HCT116 (cell line): ENCODE data around the gene TRIM69. TPM values are rescaled to one million over a fixed set of nuclear protein-coding genes. Genes with fewer than 3 reads are reported as not detected.

Experiments
- ATAC-seq: fragments of 200-7000 bp; cut with Tn5 transposase; 2 replicates; pipeline ENCODE4 v1.9.1; 2020; ENCODE audit warnings: mild to moderate bottlenecking, moderate library complexity
- BruUV-seq: library from RNA; stranded (reverse); fragments of 400-500 nt; replicated peaks from 2 replicates; lab custom pipeline; 2021; lab: Mats Ljungman, UMichigan
- CTCF ChIA-PET: fragments of 300-600 bp; sonication (Branson Sonifier 250); formaldehyde crosslinking; loops from one replicate; lab custom pipeline; 2021; ENCODE audit warnings: antibody characterized with exemption; lab: Charles Lee
- POLR2A ChIA-PET: fragments of 300-600, 350-600 bp; sonication (Branson Sonifier 250); formaldehyde crosslinking; loops from one replicate; lab custom pipeline; 2021; ENCODE audit warnings: antibody characterized with exemption; lab: Charles Lee
- RAD21 ChIA-PET, 2 experiments: fragments of 300-600 bp; sonication (Branson Sonifier 250); formaldehyde crosslinking; loops; one replicate each; lab custom pipeline; 2023; ENCODE audit warnings: low total read pairs in 2 of 2; ENCODE audit not compliant: uncharacterized antibody in 2 of 2, unreplicated experiment in 2 of 2, low non-redundant PET in 1 of 2; lab: Charles Lee
- DNase-seq: peaks from one replicate; pipeline ENCODE4 v3.0.0-alpha.2; 2010; ENCODE audit warnings: low read depth, low spot score
- H2AFZ ChIP-seq: fragments of 200-600 bp; shearing (Covaris generic), sonication (generic); 2 replicates; pipeline ENCODE4 v1.6.1; 2017; ENCODE audit warnings: low read depth, mixed run types, mixed read lengths, antibody characterized with exemption, low read length; ENCODE audit not compliant: poor library complexity, severe bottlenecking
- H3K27ac ChIP-seq: 2 replicates; pipeline ENCODE4 v1.5.1; 2012; ENCODE audit warnings: low read depth, low read length
- H3K27me3 ChIP-seq: fragments of 200-600 bp; sonication (generic); 2 replicates; pipeline ENCODE4 v1.6.1; 2016; ENCODE audit warnings: mixed run types, low read length, mixed read lengths; ENCODE audit not compliant: insufficient read depth
- H3K36me3 ChIP-seq, 2 experiments: fragments of 200-500 bp in 1 of 2; fragments of 200-600 bp in 1 of 2; sonication (Bioruptor generic) in 1 of 2; sonication (generic) in 1 of 2; 2 replicates each; pipeline versions ENCODE4 v1.5.1 to v1.6.1; 2014 to 2016; ENCODE audit warnings: low read length in 2 of 2, inconsistent platforms in 1 of 2, mixed read lengths in 1 of 2, mixed run types in 1 of 2; ENCODE audit not compliant: insufficient read depth in 2 of 2, control insufficient read depth in 1 of 2
- H3K4me1 ChIP-seq, 2 experiments: fragments of 200-600 bp in 1 of 2; sonication (generic) in 1 of 2; 2 replicates each; pipeline versions ENCODE4 v1.5.1 to v1.6.1; 2012 to 2017; ENCODE audit warnings: low read length in 2 of 2, inconsistent platforms in 1 of 2, mild to moderate bottlenecking in 1 of 2, mixed read lengths in 1 of 2, mixed run types in 1 of 2, moderate library complexity in 1 of 2; ENCODE audit not compliant: insufficient read depth in 2 of 2, control insufficient read depth in 1 of 2
- H3K4me2 ChIP-seq: fragments of 200-600 bp; sonication (generic); 2 replicates; pipeline ENCODE4 v1.6.1; 2017; ENCODE audit warnings: mixed run types, low read length, mixed read lengths
- H3K4me3 ChIP-seq, 2 experiments: fragments of 200-600 bp in 1 of 2; sonication (generic) in 1 of 2; replicated peaks in 1 of 2; 2 replicates each; pipeline ENCODE4 v1.5.1; 2011 to 2016; ENCODE audit warnings: low read length in 2 of 2, control low read depth in 1 of 2, low read depth in 1 of 2, mild to moderate bottlenecking in 1 of 2, mixed read lengths in 1 of 2, mixed run types in 1 of 2
- H3K79me2 ChIP-seq: fragments of 200-600 bp; sonication (generic); 2 replicates; pipeline ENCODE4 v1.6.1; 2017; ENCODE audit warnings: mild to moderate bottlenecking, mixed run types, low read length, moderate library complexity, mixed read lengths; ENCODE audit not compliant: insufficient read depth
- H3K9ac ChIP-seq: fragments of 200-600 bp; sonication (generic); 2 replicates; pipeline ENCODE4 v1.6.1; 2016; ENCODE audit warnings: low read length, mixed read lengths
- H3K9me2 ChIP-seq: fragments of 200-600 bp; sonication (generic), shearing (Covaris generic); 2 replicates; pipeline ENCODE4 v1.6.1; 2017; ENCODE audit warnings: mixed run types, mild to moderate bottlenecking, moderate library complexity; ENCODE audit not compliant: insufficient read depth
- H3K9me3 ChIP-seq, 2 experiments: fragments of 200-500 bp in 1 of 2; fragments of 200-600 bp in 1 of 2; sonication (Bioruptor generic) in 1 of 2; sonication (generic) in 1 of 2; 2 replicates each; pipeline ENCODE4 v1.6.1; 2014 to 2017; ENCODE audit warnings: low read length in 2 of 2, mixed read lengths in 2 of 2, inconsistent platforms in 1 of 2, low read depth in 1 of 2, mild to moderate bottlenecking in 1 of 2, mixed run types in 1 of 2, moderate library complexity in 1 of 2; ENCODE audit not compliant: control insufficient read depth in 1 of 2, insufficient read depth in 1 of 2
- H4K20me1 ChIP-seq: fragments of 200-600 bp; sonication (generic), shearing (Covaris generic); 2 replicates; pipeline ENCODE4 v1.6.1; 2017; ENCODE audit warnings: mixed run types, mild to moderate bottlenecking, moderate library complexity; ENCODE audit not compliant: insufficient read depth
- CBX3 ChIP-seq: IDR thresholded peaks from 2 replicates; pipeline ENCODE4 v1.6.1; 2012; ENCODE audit warnings: low read depth
- EGR1 ChIP-seq: IDR thresholded peaks from 2 replicates; pipeline ENCODE4 v1.6.1; 2012; ENCODE audit warnings: low read depth
- EZH2 ChIP-seq: fragments of 200-600 bp; sonication (generic); IDR thresholded peaks from 2 replicates; pipeline ENCODE4 v1.6.1; 2017; ENCODE audit warnings: antibody characterized with exemption, mixed run types
- JUND ChIP-seq: IDR thresholded peaks from 2 replicates; pipeline ENCODE4 v1.6.1; 2012
- POLR2A ChIP-seq: IDR thresholded peaks from 2 replicates; pipeline ENCODE4 v1.7.0; 2011; ENCODE audit warnings: borderline replicate concordance; ENCODE audit not compliant: insufficient read depth, insufficient read length; ENCODE audit errors: extremely low read depth
- POLR2AphosphoS5 ChIP-seq: IDR thresholded peaks from 2 replicates; pipeline ENCODE4 v1.6.1; 2011; ENCODE audit warnings: mild to moderate bottlenecking, low read depth, low read length, moderate library complexity
- RAD21 ChIP-seq: IDR thresholded peaks from 2 replicates; pipeline ENCODE4 v1.6.1; 2012; ENCODE audit warnings: low read depth, mild to moderate bottlenecking
- SP1 ChIP-seq: IDR thresholded peaks from 2 replicates; pipeline ENCODE4 v1.6.1; 2012; ENCODE audit warnings: low read depth
- SRF ChIP-seq: IDR thresholded peaks from 2 replicates; pipeline ENCODE4 v1.6.1; 2012; ENCODE audit warnings: low read depth
- TCF7L2 ChIP-seq: IDR thresholded peaks from 2 replicates; pipeline ENCODE4 v1.7.0; 2011; ENCODE audit warnings: borderline replicate concordance, inconsistent platforms; ENCODE audit not compliant: insufficient read depth, insufficient read length; ENCODE audit errors: extremely low read depth
- YY1 ChIP-seq: IDR thresholded peaks from 2 replicates; pipeline ENCODE4 v1.6.1; 2011; ENCODE audit warnings: low read length, low read depth, moderate library complexity, mild to moderate bottlenecking; ENCODE audit not compliant: insufficient replicate concordance; ENCODE audit errors: extremely low read depth
- ZFX ChIP-seq: fragments of 450-650 bp; IDR thresholded peaks from 2 replicates; pipeline ENCODE4 v1.6.1; 2017
- ZNF274 ChIP-seq: fragments of 200-500 bp; sonication (Bioruptor generic); IDR thresholded peaks from 2 replicates; pipeline ENCODE4 v1.6.1; 2014; ENCODE audit warnings: mild to moderate bottlenecking, low read depth, low read length, inconsistent platforms
- intact Hi-C: fragments of 100-400 bp; cut with micrococcal nuclease; formaldehyde crosslinking; loops from 2 replicates; pipeline ENCODE4 v1.10.0; 2022
- total RNA-seq: library from RNA; stranded (reverse); gene quantifications from one replicate; pipeline ENCODE4 v1.2.1, GENCODE V29; 2021; ENCODE audit not compliant: unreplicated experiment
- TF ChIP-seq, protein P1 (sequence below), 3 experiments: fragments of 200-600 bp in 1 of 3; sonication (generic) in 1 of 3; IDR thresholded peaks in 2 of 3; conservative IDR thresholded peaks in 1 of 3; 2 replicates each; pipeline ENCODE4 v1.5.1; 2012 to 2017; ENCODE audit warnings: low read depth in 2 of 3, low read length in 2 of 3, antibody characterized with exemption in 1 of 3, borderline replicate concordance in 1 of 3, control low read depth in 1 of 3, mild to moderate bottlenecking in 1 of 3, mixed read lengths in 1 of 3, mixed run types in 1 of 3, moderate library complexity in 1 of 3; ENCODE audit not compliant: insufficient read depth in 1 of 3
- TF ChIP-seq, protein P2 (sequence below): IDR thresholded peaks from 2 replicates; pipeline ENCODE4 v1.6.1; 2012
- TF ChIP-seq, protein P3 (sequence below): IDR thresholded peaks from 2 replicates; pipeline ENCODE4 v1.6.1; 2012; ENCODE audit warnings: low read depth

Gene TRIM69
- total RNA-seq, 1 experiment from 2014 or later, result 13.0 TPM

DNA sequence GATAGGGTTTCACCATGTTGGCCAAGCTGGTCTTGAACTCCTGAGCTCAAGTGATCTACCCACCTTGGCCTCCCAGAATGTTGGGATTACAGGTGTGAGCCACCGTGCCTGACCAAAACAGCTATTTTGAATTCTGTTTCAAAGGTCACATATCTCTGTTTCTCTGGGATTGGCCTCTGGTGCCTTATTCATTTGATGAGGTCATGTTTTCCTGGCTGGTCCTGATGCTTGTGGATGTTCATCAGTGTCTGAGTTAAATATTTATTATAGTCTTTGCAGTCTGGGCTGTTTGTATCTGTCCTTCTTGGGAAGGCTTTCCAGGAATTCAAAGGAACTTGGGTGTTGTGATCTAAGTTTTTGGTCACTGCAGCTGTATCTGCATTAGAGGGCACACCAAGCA, 30.3 kb upstream of the TRIM69 start:
- no peak for DNase-seq
- no peaks in the 10 kb centered on the region for H4K20me1 ChIP-seq
- H3K4me3 ChIP-seq, result no peak overlapping the region
- no peak overlapping the region for H3K27ac ChIP-seq
- no peaks in the 10 kb centered on the region for H3K9me2 ChIP-seq
- peaks cover 3 to 19% of the 10 kb centered on the region in 2 experiments; a peak in 2 of 4 replicates for H3K4me1 ChIP-seq
- POLR2A ChIA-PET, result interaction anchor here (0.9 kb wide), 1 partner anchor 43 kb away, joined by 4 read pairs; the partner anchor contains the start of gene SPG11
- H3K4me2 ChIP-seq, result no peak overlapping the region
- no peaks in the 10 kb centered on the region for H3K9me3 ChIP-seq
- ATAC-seq, result no peak
- no peak overlapping the region for H2AFZ ChIP-seq
- BruUV-seq, result no TSS peak
- no peaks in the 10 kb centered on the region for H3K27me3 ChIP-seq
- no peaks in the 10 kb centered on the region for H3K36me3 ChIP-seq
- no peak overlapping the region for H3K9ac ChIP-seq
- intact Hi-C loops, result no loop called here
- TF ChIP-seq SP1, result no peak
- no peak for TF ChIP-seq SRF
- no peak for TF ChIP-seq EGR1
- TF ChIP-seq, protein P1, sequence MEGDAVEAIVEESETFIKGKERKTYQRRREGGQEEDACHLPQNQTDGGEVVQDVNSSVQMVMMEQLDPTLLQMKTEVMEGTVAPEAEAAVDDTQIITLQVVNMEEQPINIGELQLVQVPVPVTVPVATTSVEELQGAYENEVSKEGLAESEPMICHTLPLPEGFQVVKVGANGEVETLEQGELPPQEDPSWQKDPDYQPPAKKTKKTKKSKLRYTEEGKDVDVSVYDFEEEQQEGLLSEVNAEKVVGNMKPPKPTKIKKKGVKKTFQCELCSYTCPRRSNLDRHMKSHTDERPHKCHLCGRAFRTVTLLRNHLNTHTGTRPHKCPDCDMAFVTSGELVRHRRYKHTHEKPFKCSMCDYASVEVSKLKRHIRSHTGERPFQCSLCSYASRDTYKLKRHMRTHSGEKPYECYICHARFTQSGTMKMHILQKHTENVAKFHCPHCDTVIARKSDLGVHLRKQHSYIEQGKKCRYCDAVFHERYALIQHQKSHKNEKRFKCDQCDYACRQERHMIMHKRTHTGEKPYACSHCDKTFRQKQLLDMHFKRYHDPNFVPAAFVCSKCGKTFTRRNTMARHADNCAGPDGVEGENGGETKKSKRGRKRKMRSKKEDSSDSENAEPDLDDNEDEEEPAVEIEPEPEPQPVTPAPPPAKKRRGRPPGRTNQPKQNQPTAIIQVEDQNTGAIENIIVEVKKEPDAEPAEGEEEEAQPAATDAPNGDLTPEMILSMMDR (IDR thresholded peaks at IDR 0.05 in 2 of 3, conservative IDR thresholded peaks at IDR 0.05 in 1 of 3; ENCODE audit: borderline replicate concordance in 1 of 3, insufficient read depth in 1 of 3, low read depth in 2 of 3, low read length in 2 of 3), result no peak
- no peak for TF ChIP-seq TCF7L2
- no peak for TF ChIP-seq CBX3
- no peak for TF ChIP-seq EZH2
- no peak for TF ChIP-seq JUND
- no peak for TF ChIP-seq ZNF274
- TF ChIP-seq ZFX, result no peak
- no peak for TF ChIP-seq POLR2A
- TF ChIP-seq YY1, result no peak
- no peak for TF ChIP-seq POLR2AphosphoS5
- no peak for TF ChIP-seq RAD21
- TF ChIP-seq, protein P2, sequence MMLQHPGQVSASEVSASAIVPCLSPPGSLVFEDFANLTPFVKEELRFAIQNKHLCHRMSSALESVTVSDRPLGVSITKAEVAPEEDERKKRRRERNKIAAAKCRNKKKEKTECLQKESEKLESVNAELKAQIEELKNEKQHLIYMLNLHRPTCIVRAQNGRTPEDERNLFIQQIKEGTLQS, result no peak
- TF ChIP-seq, protein P3, sequence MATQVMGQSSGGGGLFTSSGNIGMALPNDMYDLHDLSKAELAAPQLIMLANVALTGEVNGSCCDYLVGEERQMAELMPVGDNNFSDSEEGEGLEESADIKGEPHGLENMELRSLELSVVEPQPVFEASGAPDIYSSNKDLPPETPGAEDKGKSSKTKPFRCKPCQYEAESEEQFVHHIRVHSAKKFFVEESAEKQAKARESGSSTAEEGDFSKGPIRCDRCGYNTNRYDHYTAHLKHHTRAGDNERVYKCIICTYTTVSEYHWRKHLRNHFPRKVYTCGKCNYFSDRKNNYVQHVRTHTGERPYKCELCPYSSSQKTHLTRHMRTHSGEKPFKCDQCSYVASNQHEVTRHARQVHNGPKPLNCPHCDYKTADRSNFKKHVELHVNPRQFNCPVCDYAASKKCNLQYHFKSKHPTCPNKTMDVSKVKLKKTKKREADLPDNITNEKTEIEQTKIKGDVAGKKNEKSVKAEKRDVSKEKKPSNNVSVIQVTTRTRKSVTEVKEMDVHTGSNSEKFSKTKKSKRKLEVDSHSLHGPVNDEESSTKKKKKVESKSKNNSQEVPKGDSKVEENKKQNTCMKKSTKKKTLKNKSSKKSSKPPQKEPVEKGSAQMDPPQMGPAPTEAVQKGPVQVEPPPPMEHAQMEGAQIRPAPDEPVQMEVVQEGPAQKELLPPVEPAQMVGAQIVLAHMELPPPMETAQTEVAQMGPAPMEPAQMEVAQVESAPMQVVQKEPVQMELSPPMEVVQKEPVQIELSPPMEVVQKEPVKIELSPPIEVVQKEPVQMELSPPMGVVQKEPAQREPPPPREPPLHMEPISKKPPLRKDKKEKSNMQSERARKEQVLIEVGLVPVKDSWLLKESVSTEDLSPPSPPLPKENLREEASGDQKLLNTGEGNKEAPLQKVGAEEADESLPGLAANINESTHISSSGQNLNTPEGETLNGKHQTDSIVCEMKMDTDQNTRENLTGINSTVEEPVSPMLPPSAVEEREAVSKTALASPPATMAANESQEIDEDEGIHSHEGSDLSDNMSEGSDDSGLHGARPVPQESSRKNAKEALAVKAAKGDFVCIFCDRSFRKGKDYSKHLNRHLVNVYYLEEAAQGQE, result no peak
- TF ChIP-seq, all 23 proteins: peak for 0
- ChIA-PET RAD21 (no interaction called here), CTCF (interaction anchor here (3.0 kb wide), 1 partner anchor 43 kb away, joined by 8 read pairs; the partner anchor contains the start of gene SPG11)
- no peaks in the 10 kb centered on the region for H3K79me2 ChIP-seq
